B cell (primary cell): ENCODE measurements around the gene HMCN1. TPM values are rescaled to one million over a fixed set of nuclear protein-coding genes. Genes with fewer than 3 reads are reported as not detected.

Experiments
- ATAC-seq: fragments of 200-7000 bp; cut with Tn5 transposase; one replicate; pipeline ENCODE4 v1.10.0; 2021; ENCODE audit warnings: low read depth, mild to moderate bottlenecking, moderate number of reproducible peaks, moderate library complexity
- CTCF ChIA-PET: fragments of 350-600 bp; sonication (Branson Sonifier 250); formaldehyde crosslinking; loops from one replicate; lab custom pipeline; 2021; ENCODE audit warnings: antibody characterized with exemption, inconsistent platforms; lab: Charles Lee
- POLR2A ChIA-PET: fragments of 350-600 bp; sonication (Branson Sonifier 250); formaldehyde crosslinking; loops from one replicate; lab custom pipeline; 2021; ENCODE audit warnings: antibody characterized with exemption; lab: Charles Lee
- DNase-seq: peaks from one replicate; pipeline ENCODE4 v3.0.0; 2013
- H2AFZ ChIP-seq: 2 replicates; pipeline ENCODE4 v1.6.1; 2012; ENCODE audit warnings: mild to moderate bottlenecking, low read depth, low read length; ENCODE audit not compliant: insufficient read depth, poor library complexity, severe bottlenecking
- H3K27ac ChIP-seq, 2 donors: 1 replicate in 1 of 2; 2 replicates in 1 of 2; pipeline ENCODE4 v1.5.1; 2012 to 2013; ENCODE audit warnings: low read length in 2 of 2, mild to moderate bottlenecking in 2 of 2, moderate library complexity in 1 of 2
- H3K27me3 ChIP-seq, 4 experiments: fragments of 200-600 bp in 1 of 4; sonication (generic) in 1 of 4; replicated peaks in 1 of 4; 1 replicate in 2 of 4; 2 replicates in 2 of 4; pipeline versions ENCODE4 v1.6.1 to v1.7.0; 2013 to 2016; ENCODE audit warnings: low read length in 3 of 4, mild to moderate bottlenecking in 2 of 4, mixed read lengths in 1 of 4, moderate library complexity in 1 of 4; ENCODE audit not compliant: insufficient read depth in 4 of 4, control insufficient read depth in 3 of 4; ENCODE audit errors: control extremely low read depth in 1 of 4
- H3K36me3 ChIP-seq, 2 experiments: replicated peaks in 1 of 2; 1 replicate in 1 of 2; 2 replicates in 1 of 2; pipeline versions ENCODE4 v1.6.1 to v1.7.1; 2013; ENCODE audit warnings: low read length in 1 of 2; ENCODE audit not compliant: insufficient read depth in 2 of 2, control insufficient read depth in 1 of 2; ENCODE audit errors: control extremely low read depth in 1 of 2, extremely low read depth in 1 of 2
- H3K4me1 ChIP-seq, 2 donors: fragments of 200-600 bp in 1 of 2; sonication (generic) in 1 of 2; 1 replicate in 1 of 2; 2 replicates in 1 of 2; pipeline versions ENCODE4 v1.5.1 to v1.6.1; 2013 to 2017; ENCODE audit warnings: low read length in 2 of 2; ENCODE audit not compliant: control insufficient read depth in 2 of 2, insufficient read depth in 2 of 2
- H3K4me2 ChIP-seq: replicated peaks from 2 replicates; pipeline ENCODE3; 2012; ENCODE audit warnings: mild to moderate bottlenecking, low read depth, low read length; ENCODE audit not compliant: poor library complexity, severe bottlenecking
- H3K4me3 ChIP-seq, 5 experiments: fragments of 200-600 bp in 1 of 5; sonication (generic) in 1 of 5; 1 replicate in 3 of 5; 2 replicates in 2 of 5; pipeline versions ENCODE4 v1.5.1 to v1.7.0; 2011 to 2016; ENCODE audit warnings: low read length in 4 of 5, mild to moderate bottlenecking in 4 of 5, low read depth in 2 of 5, control low read depth in 1 of 5, moderate library complexity in 1 of 5; ENCODE audit not compliant: insufficient read depth in 1 of 5; ENCODE audit errors: control extremely low read depth in 1 of 5, extremely low read depth in 1 of 5
- H3K79me2 ChIP-seq: fragments of 200-600 bp; sonication (generic); one replicate; pipeline ENCODE4 v1.6.0; 2016; ENCODE audit warnings: low read length; ENCODE audit not compliant: control insufficient read depth, insufficient read depth
- H3K9ac ChIP-seq: fragments of 200-600 bp; sonication (generic); 2 replicates; pipeline ENCODE4 v1.6.1; 2017; ENCODE audit warnings: mild to moderate bottlenecking, low read length, moderate library complexity
- H3K9me3 ChIP-seq, 3 donors: one replicate each; pipeline versions ENCODE4 v1.6.1 to v1.7.1; 2013; ENCODE audit warnings: low read length in 2 of 3; ENCODE audit not compliant: control insufficient read depth in 2 of 3, insufficient read depth in 1 of 3; ENCODE audit errors: control extremely low read depth in 1 of 3
- H4K20me1 ChIP-seq: 2 replicates; pipeline ENCODE4 v1.6.0; 2012; ENCODE audit warnings: mild to moderate bottlenecking, low read length; ENCODE audit not compliant: insufficient read depth, control insufficient read depth, poor library complexity, severe bottlenecking
- H3K27ac Mint-ChIP-seq: one replicate; pipeline ENCODE4 v1.8.0; 2021; ENCODE audit warnings: mixed read lengths
- H3K27me3 Mint-ChIP-seq: one replicate; pipeline ENCODE4 v1.8.0; 2021; ENCODE audit warnings: mixed read lengths
- H3K4me1 Mint-ChIP-seq: one replicate; pipeline ENCODE4 v1.8.0; 2021; ENCODE audit warnings: mixed read lengths
- H3K4me3 Mint-ChIP-seq: one replicate; pipeline ENCODE4 v1.8.0; 2021; ENCODE audit warnings: mixed read lengths
- H3K9me3 Mint-ChIP-seq: one replicate; pipeline ENCODE4 v1.8.0; 2022; ENCODE audit warnings: mixed read lengths; ENCODE audit not compliant: insufficient read depth
- CTCF ChIP-seq: fragments of 200-600 bp; IDR thresholded peaks from one replicate; pipeline ENCODE4 v1.8.0; 2022; ENCODE audit warnings: antibody characterized with exemption, mild to moderate bottlenecking
- EZH2 ChIP-seq: IDR thresholded peaks from 2 replicates; pipeline ENCODE4 v1.6.1; 2012; ENCODE audit warnings: borderline replicate concordance, low read depth, mild to moderate bottlenecking, moderate library complexity, low read length; ENCODE audit not compliant: insufficient read depth, poor library complexity, severe bottlenecking
- WGBS: methylation state at CpG from one replicate; pipeline ENCODE4 v1.1.5; 2013; ENCODE audit warnings: missing lambda C conversion rate; ENCODE audit not compliant: insufficient coverage; 5-methylcytosine and 5-hydroxymethylcytosine counted together
- intact Hi-C: fragments of 100-400 bp; cut with micrococcal nuclease; formaldehyde crosslinking; loops from one replicate; pipeline ENCODE4 v1.10.0; 2022
- polyA plus RNA-seq: library from polyadenylated mRNA; depleted of rRNA; stranded (reverse); fragments of >200 nt; gene quantifications from 2 replicates; pipeline ENCODE4 v1.2.3, GENCODE V29; 2012
- total RNA-seq, 2 donors: library from RNA; stranded (reverse); fragments of 120-200 nt in 1 of 2; gene quantifications; 1 replicate in 1 of 2; 2 replicates in 1 of 2; pipeline versions ENCODE4 v1.2.3 to v1.2.4, GENCODE V29; 2013 to 2022

Gene HMCN1
- total and polyA plus RNA-seq, 2 donors (not counting 1 experiment from before 2014, with no cell fraction given) = not detected

GRCh38 chr1:186066411-186066810 lies 332.2 kb downstream of the HMCN1 start:
- no peaks in the 10 kb centered on the region for H3K36me3 ChIP-seq
- CTCF ChIA-PET = no interaction called here
- H3K27ac ChIP-seq = no peak overlapping the region
- Mint-ChIP-seq H3K9me3 (no peaks in the 10 kb centered on the region), H3K27ac (no peak overlapping the region), H3K4me3 (no peak overlapping the region), H3K4me1 (no peaks in the 10 kb centered on the region), H3K27me3 (peaks cover 3% of the 10 kb centered on the region)
- intact Hi-C loops = no loop called here
- H2AFZ ChIP-seq = no peak overlapping the region
- no peaks in the 10 kb centered on the region for H3K79me2 ChIP-seq
- DNase-seq (no peak), ATAC-seq (no peak)
- H3K9ac ChIP-seq = no peak overlapping the region
- POLR2A ChIA-PET = no interaction called here
- WGBS = 57% methylated on average over 3 of the region's 3 CpGs
- H3K4me3 ChIP-seq = no peak overlapping the region
- H3K4me1 ChIP-seq = no peaks in the 10 kb centered on the region
- no peaks in the 10 kb centered on the region for H4K20me1 ChIP-seq
- peaks cover 0 to 5% (median 0%) of the 10 kb centered on the region in 4 experiments for H3K27me3 ChIP-seq
- TF ChIP-seq CTCF = no peak
- H3K9me3 ChIP-seq = no peaks in the 10 kb centered on the region
- no peak overlapping the region for H3K4me2 ChIP-seq

GRCh38 chr1:186073697-186074096 lies 339.5 kb downstream of the HMCN1 start:
- no CpG with 5 or more reads among the region's 1 CpG for WGBS
- ChIA-PET POLR2A (no interaction called here), CTCF (no interaction called here)
- Mint-ChIP-seq H3K27me3 (peaks cover 3% of the 10 kb centered on the region), H3K4me3 (no peak overlapping the region), H3K9me3 (no peaks in the 10 kb centered on the region), H3K27ac (no peak overlapping the region), H3K4me1 (peaks cover 10% of the 10 kb centered on the region)
- no peaks in the 10 kb centered on the region for H4K20me1 ChIP-seq
- H3K4me1 ChIP-seq = no peaks in the 10 kb centered on the region
- H3K36me3 ChIP-seq = no peaks in the 10 kb centered on the region
- no peak overlapping the region for H3K4me2 ChIP-seq
- no peaks in the 10 kb centered on the region for H3K9me3 ChIP-seq
- intact Hi-C loops = no loop called here
- H3K27me3 ChIP-seq = peaks cover 0 to 2% (median 0%) of the 10 kb centered on the region in 4 experiments
- DNase-seq (no peak), ATAC-seq (no peak)
- no peak overlapping the region for H3K4me3 ChIP-seq
- H3K27ac ChIP-seq = no peak overlapping the region
- H3K9ac ChIP-seq = no peak overlapping the region
- TF ChIP-seq CTCF (no peak), EZH2 (no peak)
- no peaks in the 10 kb centered on the region for H3K79me2 ChIP-seq
- H2AFZ ChIP-seq = no peak overlapping the region
